VCaP (cell line): Measurements from ENCODE around the gene EEF1G.

ENCODE experiments used
- H3K27ac ChIP-seq: fragments of 450-650 bp; 2 replicates; pipeline ENCODE4 v1.5.1; 2017
- TF ChIP-seq, protein P1 (sequence below): fragments of 450-650 bp; conservative IDR thresholded peaks from 2 replicates; pipeline ENCODE4 v1.5.1; 2017; ENCODE audit warnings: mild to moderate bottlenecking, moderate library complexity

The EEF1G gene

GRCh38 chr11:62540804-62541701 lies 32.6 kb downstream of the EEF1G start:
- TF ChIP-seq, protein P1, sequence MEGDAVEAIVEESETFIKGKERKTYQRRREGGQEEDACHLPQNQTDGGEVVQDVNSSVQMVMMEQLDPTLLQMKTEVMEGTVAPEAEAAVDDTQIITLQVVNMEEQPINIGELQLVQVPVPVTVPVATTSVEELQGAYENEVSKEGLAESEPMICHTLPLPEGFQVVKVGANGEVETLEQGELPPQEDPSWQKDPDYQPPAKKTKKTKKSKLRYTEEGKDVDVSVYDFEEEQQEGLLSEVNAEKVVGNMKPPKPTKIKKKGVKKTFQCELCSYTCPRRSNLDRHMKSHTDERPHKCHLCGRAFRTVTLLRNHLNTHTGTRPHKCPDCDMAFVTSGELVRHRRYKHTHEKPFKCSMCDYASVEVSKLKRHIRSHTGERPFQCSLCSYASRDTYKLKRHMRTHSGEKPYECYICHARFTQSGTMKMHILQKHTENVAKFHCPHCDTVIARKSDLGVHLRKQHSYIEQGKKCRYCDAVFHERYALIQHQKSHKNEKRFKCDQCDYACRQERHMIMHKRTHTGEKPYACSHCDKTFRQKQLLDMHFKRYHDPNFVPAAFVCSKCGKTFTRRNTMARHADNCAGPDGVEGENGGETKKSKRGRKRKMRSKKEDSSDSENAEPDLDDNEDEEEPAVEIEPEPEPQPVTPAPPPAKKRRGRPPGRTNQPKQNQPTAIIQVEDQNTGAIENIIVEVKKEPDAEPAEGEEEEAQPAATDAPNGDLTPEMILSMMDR, result no peak
- H3K27ac ChIP-seq, result peak overlapping the region; percentile 70

DNA sequence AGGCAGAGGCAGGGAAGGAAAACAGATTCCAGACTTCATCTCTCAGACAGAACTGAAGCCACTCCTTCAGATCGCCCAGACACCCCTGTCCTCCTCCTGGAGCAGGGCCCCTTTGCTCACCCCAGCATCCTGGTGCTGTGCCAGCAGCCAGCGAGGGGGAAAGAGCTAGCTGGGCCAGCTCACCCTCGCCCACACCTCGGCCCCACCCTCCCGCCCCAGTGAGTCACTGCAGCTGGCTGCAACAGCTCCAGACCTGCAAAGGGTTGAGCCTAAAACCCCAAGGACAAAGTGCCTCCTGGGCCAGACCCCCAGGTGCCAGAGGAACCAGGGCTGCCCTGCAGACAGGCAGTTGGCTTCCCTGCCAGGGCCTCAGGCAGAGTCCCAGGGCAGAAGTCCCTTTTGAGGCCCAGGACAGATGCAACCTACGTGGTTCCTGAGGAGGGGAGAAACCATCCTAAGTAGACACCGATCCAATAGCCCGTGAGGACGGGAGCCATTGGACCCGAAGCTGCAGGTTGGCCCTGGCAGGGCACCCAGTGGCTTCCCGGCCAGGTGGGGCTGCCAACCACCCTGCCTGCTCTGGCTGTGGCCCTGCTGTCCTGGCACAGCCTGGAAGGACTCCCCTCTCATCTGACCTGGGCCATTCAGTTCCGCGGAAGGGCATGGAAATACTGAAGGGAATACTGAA lies 34.3 kb downstream of the EEF1G start:
- TF ChIP-seq, protein P1, result no peak
- H3K27ac ChIP-seq, result peak overlapping the region; percentile 70

GRCh38 chr11:62538470-62539237 lies 35.0 kb downstream of the EEF1G start:
- H3K27ac ChIP-seq, result peak overlapping the region; percentile 70
- TF ChIP-seq, protein P1, result no peak

GRCh38 chr11:62536301-62536957 lies 37.3 kb downstream of the EEF1G start:
- TF ChIP-seq, protein P1, result no peak
- H3K27ac ChIP-seq, result no peak overlapping the region

- TF ChIP-seq, protein P1, result no peak
- no peak overlapping the region for H3K27ac ChIP-seq
Observed at GRCh38 chr11:62535802-62536201, 37.9 kb downstream of the EEF1G start.

- TF ChIP-seq, protein P1, result no peak
- H3K27ac ChIP-seq, result no peak overlapping the region
Observed at GRCh38 chr11:62534779-62535545, 38.7 kb downstream of the EEF1G start.
